ENCODE measurements around the gene TPD52L2. TPM values are rescaled to one million over a fixed set of nuclear protein-coding genes. Genes with fewer than 3 reads are reported as not detected.

TPD52L2 gene
- total RNA-seq, 4 donors from 2014 or later, result 57.7 to 92.4 (median 59.8) TPM

- Histone ChIP-seq H3K36me3 (no peaks in the 10 kb centered on the region), H3K27me3 (peaks cover 9 to 37% (median 33%) of the 10 kb centered on the region in 3 donors), H3K9me3 (no peaks in the 10 kb centered on the region), H3K27ac (peak overlapping the region; percentile 70 to 84 (median 78)), H3K4me3 (peak overlapping the region in 3 of 4 donors; percentile 23 to 49 (median 42)), H3K4me1 (peaks cover 33 to 48% of the 10 kb centered on the region in 2 donors)
- no peak for ATAC-seq
- TF ChIP-seq POLR2A (IDR thresholded peaks at IDR 0.05), result no peak
- TF ChIP-seq CTCF (IDR thresholded peaks at IDR 0.05 in 4 of 5, conservative IDR thresholded peaks at IDR 0.05 in 1 of 5), result no peak
- in situ Hi-C loops (cut with MboI; ENCODE audit: low sequenced_read_pairs in 4 of 4), result no loop called here
- intact Hi-C loops (cut with DNase I; ENCODE audit: low total_unique reads), result no loop called here
- no peak for DNase-seq
Observed at GRCh38 chr20:63855363-63856097, 9.5 kb upstream of the TPD52L2 start.

GRCh38 chr20:63856098-63856511 is 9.0 kb upstream of the TPD52L2 start:
- no peak overlapping the region for H3K4me3 ChIP-seq
- no peaks in the 10 kb centered on the region for H3K36me3 ChIP-seq
- peaks cover 9 to 37% (median 33%) of the 10 kb centered on the region in 3 donors for H3K27me3 ChIP-seq
- intact Hi-C loops (cut with DNase I; ENCODE audit: low total_unique reads), result no loop called here
- H3K4me1 ChIP-seq, result peaks cover 33 to 48% of the 10 kb centered on the region in 2 donors
- ATAC-seq, result no peak
- DNase-seq, result no peak
- in situ Hi-C loops (cut with MboI; ENCODE audit: low sequenced_read_pairs in 4 of 4), result no loop called here
- H3K9me3 ChIP-seq, result no peaks in the 10 kb centered on the region
- peak overlapping the region in 3 of 4 donors; percentile 78 to 84 (median 78) for H3K27ac ChIP-seq
- TF ChIP-seq CTCF (IDR thresholded peaks at IDR 0.05 in 4 of 5, conservative IDR thresholded peaks at IDR 0.05 in 1 of 5) (no peak), POLR2A (IDR thresholded peaks at IDR 0.05) (no peak)

DNA sequence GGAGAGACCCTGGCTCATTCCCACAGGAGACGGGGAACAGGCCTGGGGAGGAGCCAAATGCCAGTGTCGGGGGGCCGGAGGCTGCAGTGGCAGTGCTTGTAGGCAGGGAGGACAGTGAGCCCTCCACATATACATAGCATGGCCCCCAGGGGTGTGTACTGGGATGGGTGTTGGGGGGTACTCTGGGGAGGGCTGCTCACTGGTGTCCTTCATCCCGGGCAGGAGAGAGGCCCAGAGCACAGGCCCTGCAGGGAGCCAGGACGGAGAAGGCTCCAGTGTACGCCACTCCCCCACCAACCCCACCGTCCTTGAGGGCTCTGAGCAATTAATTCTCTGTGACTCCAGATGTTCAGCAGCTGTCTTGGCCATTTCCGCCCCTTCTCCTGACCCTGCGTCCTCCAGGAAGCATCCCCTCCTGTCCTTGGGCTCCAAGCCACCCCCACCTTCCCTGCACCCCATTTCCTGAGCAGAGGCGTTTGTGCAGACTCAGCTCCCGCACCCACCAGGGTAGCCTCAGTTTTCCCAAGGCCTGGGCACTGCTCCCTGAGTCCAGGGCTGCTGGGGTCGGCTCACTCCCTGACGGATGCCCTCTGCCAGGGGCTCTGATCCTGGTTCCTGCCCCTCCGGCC is 7.2 kb upstream of the TPD52L2 start:
- in situ Hi-C loops (cut with MboI; ENCODE audit: low sequenced_read_pairs in 4 of 4), result no loop called here

More for the DNA sequence above, 7.2 kb upstream of the TPD52L2 start:
- ATAC-seq (peak in 1 of 2 donors; percentile 17), DNase-seq (no peak)
- H3K27me3 ChIP-seq, result peaks cover 9 to 37% (median 33%) of the 10 kb centered on the region in 3 donors
- no peaks in the 10 kb centered on the region for H3K9me3 ChIP-seq
- H3K4me1 ChIP-seq, result peaks cover 33 to 48% of the 10 kb centered on the region in 2 donors
- peak overlapping the region in 3 of 4 donors; percentile 42 to 61 (median 53) for H3K27ac ChIP-seq
- TF ChIP-seq POLR2A (IDR thresholded peaks at IDR 0.05) (no peak), CTCF (IDR thresholded peaks at IDR 0.05 in 4 of 5, conservative IDR thresholded peaks at IDR 0.05 in 1 of 5) (no peak)
- H3K4me3 ChIP-seq, result no peak overlapping the region
- intact Hi-C loops (cut with DNase I; ENCODE audit: low total_unique reads), result no loop called here
- H3K36me3 ChIP-seq, result no peaks in the 10 kb centered on the region

All from gastrocnemius medialis (tissue), 4 donors.